Measurements from ENCODE around the gene SUPT6H. TPM values are rescaled to one million over a fixed set of nuclear protein-coding genes. Genes with fewer than 3 reads are reported as not detected.

Gene SUPT6H
- total and polyA plus RNA-seq, 9 of the 15 experiments (the other 6 are each of a cell fraction or from before 2014, with no cell fraction given), result 1.7 to 77.7 (median 49.2) TPM

GRCh38 chr17:28725660-28726225 lies 63.7 kb downstream of the SUPT6H start (continued):
- TF ChIP-seq ZNF518B (CRISPR knock-in tag; IDR thresholded peaks at IDR 0.05) (no peak), ZNF324 (CRISPR knock-in tag; IDR thresholded peaks at IDR 0.05) (no peak; the same call in 1 of the 2 replicates), GTF3C2 (IDR thresholded peaks at IDR 0.05; ENCODE audit: borderline replicate concordance, extremely low read depth, insufficient read length) (no peak), ZNF318 (IDR thresholded peaks at IDR 0.05; ENCODE audit: borderline replicate concordance in 1 of 2, low read depth in 1 of 2) (no peak), CAMTA2 (CRISPR knock-in tag; conservative IDR thresholded peaks at IDR 0.05) (no peak), PPARD (CRISPR knock-in tag; IDR thresholded peaks at IDR 0.05) (no peak), GATAD2B (IDR thresholded peaks at IDR 0.05; ENCODE audit: borderline replicate concordance) (no peak), TARDBP (IDR thresholded peaks at IDR 0.05) (peak; percentile 21; the same call in 1 of the 2 replicates), ARID2 (IDR thresholded peaks at IDR 0.05) (no peak), HDAC2 (IDR thresholded peaks at IDR 0.05) (no peak; the same call in 1 of the 2 replicates)

Measured in K562 (cell line).